H1 (cell line): ENCODE results near the gene TRPV6. TPM values are rescaled to one million over a fixed set of nuclear protein-coding genes. Genes with fewer than 3 reads are reported as not detected.

ENCODE experiments used
- CTCF ChIA-PET: fragments of 300-600 bp; sonication (Branson Sonifier 250); formaldehyde crosslinking; loops from one replicate; lab custom pipeline; 2021; ENCODE audit not compliant: partially characterized antibody; lab: Charles Lee
- POLR2A ChIA-PET: fragments of 300-600 bp; sonication (Branson Sonifier 250); formaldehyde crosslinking; loops from one replicate; lab custom pipeline; 2021; ENCODE audit warnings: inconsistent platforms; ENCODE audit not compliant: partially characterized antibody; lab: Charles Lee
- DNase-seq, 2 experiments: peaks; one replicate each; pipeline versions ENCODE4 v3.0.0 to v3.0.0-alpha.2; 2010 to 2022; ENCODE audit warnings: low spot score in 2 of 2, low read depth in 1 of 2, mixed read lengths in 1 of 2
- FAIRE-seq: peaks from 2 replicates; lab custom pipeline; 2011; peaks lifted over from hg19 to GRCh38; lab: Jason Lieb, UNC
- H2AFZ ChIP-seq: 2 replicates; pipeline ENCODE4 v1.8.1; 2012; ENCODE audit warnings: low read length, inconsistent platforms
- H2AK5ac ChIP-seq: 2 replicates; pipeline ENCODE4 v1.6.1; 2013; ENCODE audit warnings: low read depth, low read length
- H2BK120ac ChIP-seq: replicated peaks from 2 replicates; pipeline ENCODE3; 2013; ENCODE audit warnings: low read depth, low read length, inconsistent platforms
- H2BK12ac ChIP-seq: 2 replicates; pipeline ENCODE4 v1.6.1; 2013; ENCODE audit warnings: low read depth, low read length
- H2BK15ac ChIP-seq: 2 replicates; pipeline ENCODE4 v1.6.1; 2013; ENCODE audit warnings: low read length
- H2BK20ac ChIP-seq: 2 replicates; pipeline ENCODE4 v1.6.1; 2013; ENCODE audit warnings: low read length
- H2BK5ac ChIP-seq: 2 replicates; pipeline ENCODE4 v1.6.1; 2013; ENCODE audit warnings: low read depth, low read length
- H3K14ac ChIP-seq: 2 replicates; pipeline ENCODE4 v1.6.1; 2013; ENCODE audit warnings: inconsistent platforms; ENCODE audit not compliant: insufficient read length
- H3K18ac ChIP-seq: 2 replicates; pipeline ENCODE4 v1.6.1; 2013; ENCODE audit warnings: low read length; ENCODE audit errors: extremely low read depth
- H3K23ac ChIP-seq: 2 replicates; pipeline ENCODE4 v1.6.1; 2013; ENCODE audit warnings: inconsistent platforms; ENCODE audit not compliant: insufficient read length
- H3K23me2 ChIP-seq: 2 replicates; pipeline ENCODE4 v1.6.1; 2013; ENCODE audit warnings: low read depth, low read length
- H3K27ac ChIP-seq: 2 replicates; pipeline ENCODE4 v1.6.1; 2011; ENCODE audit warnings: low read depth, low read length, inconsistent platforms
- H3K27me3 ChIP-seq, 4 experiments: replicated peaks in 1 of 4; 1 replicate in 1 of 4; 2 replicates in 3 of 4; pipeline versions ENCODE4 v1.6.1 to v1.8.1; 2011 to 2013; ENCODE audit warnings: low read length in 3 of 4, mild to moderate bottlenecking in 3 of 4, inconsistent platforms in 2 of 4, mixed read lengths in 2 of 4, moderate library complexity in 1 of 4; ENCODE audit not compliant: control insufficient read depth in 3 of 4, insufficient read depth in 3 of 4; ENCODE audit errors: extremely low read depth in 1 of 4
- H3K36me3 ChIP-seq, 4 experiments: 2 replicates each; pipeline versions ENCODE4 v1.6.1 to v1.8.1; 2011 to 2013; ENCODE audit warnings: mild to moderate bottlenecking in 4 of 4, low read length in 3 of 4, moderate library complexity in 2 of 4, control low read depth in 1 of 4, inconsistent platforms in 1 of 4; ENCODE audit not compliant: insufficient read depth in 4 of 4, control insufficient read depth in 2 of 4
- H3K4ac ChIP-seq: replicated peaks from 2 replicates; pipeline ENCODE3; 2013; ENCODE audit warnings: low read length, low read depth, mixed read lengths, inconsistent platforms; ENCODE audit not compliant: insufficient read length
- H3K4me1 ChIP-seq, 4 experiments: replicated peaks in 1 of 4; 1 replicate in 1 of 4; 2 replicates in 3 of 4; pipeline versions ENCODE4 v1.6.1 to v1.8.1; 2011 to 2013; ENCODE audit warnings: low read length in 3 of 4, inconsistent platforms in 2 of 4, mixed read lengths in 1 of 4; ENCODE audit not compliant: insufficient read depth in 4 of 4, control insufficient read depth in 3 of 4
- H3K4me2 ChIP-seq, 2 experiments: 2 replicates each; pipeline versions ENCODE4 v1.6.1 to v1.8.1; 2011 to 2013; ENCODE audit warnings: low read depth in 2 of 2, low read length in 2 of 2, control low read depth in 1 of 2, inconsistent platforms in 1 of 2, mild to moderate bottlenecking in 1 of 2; ENCODE audit not compliant: insufficient read depth in 1 of 2
- H3K4me3 ChIP-seq, 4 experiments: fragments of 200-600, 300-600 bp in 1 of 4; sonication (generic), shearing (Covaris generic), sonication (Bioruptor Twin) in 1 of 4; 2 replicates each; pipeline versions ENCODE4 v1.5.1 to v1.8.1; 2011 to 2016; ENCODE audit warnings: low read length in 4 of 4, low read depth in 3 of 4, control low read depth in 2 of 4, inconsistent platforms in 2 of 4, mild to moderate bottlenecking in 2 of 4, mixed read lengths in 1 of 4, moderate library complexity in 1 of 4; ENCODE audit not compliant: insufficient read depth in 2 of 4; ENCODE audit errors: extremely low read depth in 1 of 4
- H3K56ac ChIP-seq: replicated peaks from 2 replicates; pipeline ENCODE3; 2013; ENCODE audit warnings: low read depth, mild to moderate bottlenecking, mixed read lengths, low read length, inconsistent platforms; ENCODE audit not compliant: insufficient read length
- H3K79me1 ChIP-seq: 2 replicates; pipeline ENCODE4 v1.6.1; 2013; ENCODE audit warnings: low read depth, low read length, control low read depth
- H3K79me2 ChIP-seq, 2 experiments: 2 replicates each; pipeline versions ENCODE4 v1.6.1 to v1.8.1; 2012 to 2013; ENCODE audit warnings: low read length in 2 of 2, mild to moderate bottlenecking in 2 of 2, inconsistent platforms in 1 of 2; ENCODE audit not compliant: insufficient read depth in 2 of 2, control insufficient read depth in 1 of 2
- H3K9ac ChIP-seq, 4 experiments: replicated peaks in 1 of 4; 1 replicate in 1 of 4; 2 replicates in 3 of 4; pipeline versions ENCODE4 v1.6.1 to v1.8.1; 2011 to 2013; ENCODE audit warnings: low read depth in 3 of 4, low read length in 3 of 4, control low read depth in 2 of 4, mild to moderate bottlenecking in 2 of 4, moderate library complexity in 2 of 4, inconsistent platforms in 1 of 4; ENCODE audit errors: extremely low read depth in 1 of 4
- H3K9me3 ChIP-seq, 2 experiments: 2 replicates each; pipeline versions ENCODE4 v1.6.1 to v1.8.1; 2012 to 2013; ENCODE audit warnings: mild to moderate bottlenecking in 2 of 2, moderate library complexity in 2 of 2, control low read depth in 1 of 2, inconsistent platforms in 1 of 2, low read depth in 1 of 2, low read length in 1 of 2, mixed read lengths in 1 of 2; ENCODE audit not compliant: insufficient read depth in 2 of 2
- H4K20me1 ChIP-seq, 2 experiments: replicated peaks in 1 of 2; 2 replicates each; pipeline versions ENCODE3 to v1.8.1; 2011 to 2013; ENCODE audit warnings: inconsistent platforms in 2 of 2, low read length in 2 of 2, mild to moderate bottlenecking in 1 of 2; ENCODE audit not compliant: insufficient read depth in 2 of 2, control insufficient read depth in 1 of 2
- H4K5ac ChIP-seq: 2 replicates; pipeline ENCODE4 v1.6.1; 2013; ENCODE audit warnings: low read length, low read depth, mixed read lengths, inconsistent platforms; ENCODE audit not compliant: insufficient read length
- H4K8ac ChIP-seq: 2 replicates; pipeline ENCODE4 v1.8.0; 2013; ENCODE audit warnings: mild to moderate bottlenecking, moderate library complexity, low read length, inconsistent platforms; ENCODE audit not compliant: insufficient read depth; ENCODE audit errors: extremely low read depth
- H4K91ac ChIP-seq: replicated peaks from 2 replicates; pipeline ENCODE3; 2013; ENCODE audit warnings: low read length, mixed read lengths, inconsistent platforms; ENCODE audit not compliant: insufficient read length
- SIX5 ChIP-seq: IDR thresholded peaks from 2 replicates; pipeline ENCODE4 v1.6.1; 2011; ENCODE audit warnings: mild to moderate bottlenecking, low read depth, low read length
- polyA plus RNA-seq, 7 experiments: library from polyadenylated mRNA; depleted of rRNA in 3 of 7; stranded (reverse) in 5 of 7; unstranded in 2 of 7; fragments of >200 nt in 5 of 7; fragments of 200-250 nt in 2 of 7; gene quantifications; 1 replicate in 5 of 7; 2 replicates in 1 of 7; 4 replicates in 1 of 7; pipeline versions ENCODE4 v1.2.1 to v1.2.3, GENCODE V29; 2011 to 2013; ENCODE audit warnings: missing spikeins in 2 of 7, mixed read lengths in 2 of 7
- total RNA-seq: library from RNA; stranded (reverse); fragmentation: NEBNext Ultra II Directional; extraction: Animal tissue kit (Norgen Biotek cat#: 25700); gene quantifications from 2 replicates; pipeline ENCODE4 v1.2.1, GENCODE V29; 2021

Gene TRPV6
- total and polyA plus RNA-seq, 2 of the 8 experiments (the other 6 are each of a cell fraction or from before 2014, with no cell fraction given) = 0.52 to 1.1 TPM

GRCh38 chr7:142851919-142852318, 33.6 kb downstream of the TRPV6 start:
- Histone ChIP-seq H4K91ac (no peak overlapping the region), H2BK120ac (no peak overlapping the region), H4K8ac (no peak overlapping the region), H4K5ac (no peak overlapping the region), H3K14ac (no peak overlapping the region), H3K27me3 (peaks cover 0 to 12% (median 6%) of the 10 kb centered on the region in 4 experiments; a peak in 4 of 7 replicates), H2AFZ (no peak overlapping the region), H3K79me1 (no peaks in the 10 kb centered on the region), H3K9me3 (no peaks in the 10 kb centered on the region), H3K36me3 (no peaks in the 10 kb centered on the region), H2BK5ac (no peak overlapping the region), H3K56ac (no peak overlapping the region), H2BK12ac (no peak overlapping the region), H2BK20ac (no peak overlapping the region), H3K18ac (no peak overlapping the region), H2AK5ac (no peak overlapping the region), H3K23ac (no peak overlapping the region), H2BK15ac (no peak overlapping the region), H3K79me2 (no peaks in the 10 kb centered on the region), H3K9ac (no peak overlapping the region), H3K4ac (no peak overlapping the region), H4K20me1 (peaks cover 0 to 3% of the 10 kb centered on the region in 2 experiments), H3K4me1 (peaks cover 0 to 12% (median 4%) of the 10 kb centered on the region in 4 experiments; a peak in 4 of 7 replicates), H3K27ac (no peak overlapping the region), H3K23me2 (peaks cover 10% of the 10 kb centered on the region; the same call in 1 of the 2 replicates), H3K4me2 (no peak overlapping the region), H3K4me3 (no peak overlapping the region)
- CTCF ChIA-PET = interaction anchor here (0.8 to 2.6 kb wide), 19 partner anchors 9 to 460 kb away, joined by 3 to 17 read pairs (median 4); no protein-coding TSS in a partner anchor
- FAIRE-seq = no peak
- no peak for DNase-seq
- POLR2A ChIA-PET = no interaction called here
- no peak for TF ChIP-seq SIX5
